Parathyroid adenoma (tissue), 2 donors: Measurements from ENCODE around the gene HIGD2A.

Experiments used
- H2AFZ ChIP-seq: fragments of 300-600 bp; sonication (generic); one replicate; pipeline ENCODE4 v1.7.0; 2017; ENCODE audit warnings: antibody characterized with exemption, mild to moderate bottlenecking
- H3K27ac ChIP-seq: fragments of 300-600 bp; sonication (generic); one replicate; pipeline ENCODE4 v1.7.0; 2017
- H3K27me3 ChIP-seq: fragments of 300-600 bp; sonication (generic); one replicate; pipeline ENCODE4 v1.7.0; 2017; ENCODE audit warnings: low read length; ENCODE audit not compliant: control insufficient read depth, insufficient read depth
- H3K36me3 ChIP-seq: fragments of 300-600 bp; sonication (generic); one replicate; pipeline ENCODE4 v1.7.0; 2017; ENCODE audit warnings: low read length; ENCODE audit not compliant: control insufficient read depth, insufficient read depth
- H3K4me1 ChIP-seq: fragments of 300-600 bp; sonication (generic); one replicate; pipeline ENCODE4 v1.7.0; 2017; ENCODE audit warnings: control low read depth
- H3K4me2 ChIP-seq: fragments of 300-600 bp; sonication (generic); one replicate; pipeline ENCODE4 v1.7.0; 2017; ENCODE audit warnings: low read length
- H3K4me3 ChIP-seq: fragments of 300-600 bp; sonication (generic); one replicate; pipeline ENCODE4 v1.7.0; 2017; ENCODE audit warnings: low read depth, low read length
- H3K79me2 ChIP-seq: fragments of 300-600 bp; sonication (generic); one replicate; pipeline ENCODE4 v1.7.0; 2017; ENCODE audit warnings: control low read depth
- H3K9ac ChIP-seq: fragments of 300-600 bp; sonication (generic); one replicate; pipeline ENCODE4 v1.7.0; 2017; ENCODE audit warnings: mild to moderate bottlenecking
- H3K9me3 ChIP-seq: fragments of 300-600 bp; sonication (generic); one replicate; pipeline ENCODE4 v1.7.0; 2017; ENCODE audit warnings: low read length; ENCODE audit not compliant: control insufficient read depth
- CTCF ChIP-seq: fragments of 300-600 bp; sonication (generic); IDR thresholded peaks from one replicate; pipeline ENCODE4 v1.7.0; 2017; ENCODE audit warnings: antibody characterized with exemption, mild to moderate bottlenecking
- donor health status: primary hyperparathyroidism.

Gene HIGD2A

GRCh38 chr5:176388444-176389134 lies at the start of gene HIGD2A, which contains the start of gene NOP16:
Gene HIGD2A (plus strand): TSS chr5:176388751. CDS start chr5:176388820, 69 bp downstream.
Gene NOP16 (minus strand): TSS chr5:176388598. CDS start chr5:176388539, 59 bp downstream.
- H3K9me3 ChIP-seq, result no peaks in the 10 kb centered on the region
- peak within 1 kb of the TSS; percentile 96 for H3K4me2 ChIP-seq
- peak within 1 kb of the TSS; percentile 100 for H3K27ac ChIP-seq
- peak within 1 kb of the TSS; percentile 93 for H3K9ac ChIP-seq
- peak within 1 kb of the TSS; percentile 85 for H3K4me3 ChIP-seq
- no peaks in the 10 kb centered on the region for H3K27me3 ChIP-seq
- peaks cover 15% of the 10 kb centered on the region for H3K4me1 ChIP-seq
- no peaks in the 10 kb centered on the region for H3K36me3 ChIP-seq
- H3K79me2 ChIP-seq, result peaks cover 24% of the 10 kb centered on the region
- H2AFZ ChIP-seq, result peak within 1 kb of the TSS; percentile 99
- peak; percentile 17 for TF ChIP-seq CTCF

GRCh38 chr5:176339304-176339703 lies 49.2 kb upstream of the HIGD2A start:
- Histone ChIP-seq H3K27ac (no peak overlapping the region), H2AFZ (no peak overlapping the region), H3K9me3 (no peaks in the 10 kb centered on the region), H3K27me3 (no peaks in the 10 kb centered on the region), H3K4me3 (no peak overlapping the region), H3K36me3 (no peaks in the 10 kb centered on the region), H3K9ac (no peak overlapping the region), H3K4me1 (no peaks in the 10 kb centered on the region), H3K4me2 (no peak overlapping the region), H3K79me2 (no peaks in the 10 kb centered on the region)
- TF ChIP-seq CTCF, result no peak

- no peaks in the 10 kb centered on the region for H3K9me3 ChIP-seq
- no peaks in the 10 kb centered on the region for H3K79me2 ChIP-seq
- H2AFZ ChIP-seq, result no peak overlapping the region
- no peaks in the 10 kb centered on the region for H3K36me3 ChIP-seq
- no peak for TF ChIP-seq CTCF
- H3K27me3 ChIP-seq, result no peaks in the 10 kb centered on the region
- H3K4me1 ChIP-seq, result no peaks in the 10 kb centered on the region
- no peak overlapping the region for H3K9ac ChIP-seq
- no peak overlapping the region for H3K4me2 ChIP-seq
- H3K4me3 ChIP-seq, result no peak overlapping the region
- H3K27ac ChIP-seq, result no peak overlapping the region
These were observed 47.0 kb upstream of the HIGD2A start for GRCh38 chr5:176341325-176342157.

GRCh38 chr5:176342158-176342483 lies 46.4 kb upstream of the HIGD2A start:
- Histone ChIP-seq H3K79me2 (no peaks in the 10 kb centered on the region), H3K36me3 (no peaks in the 10 kb centered on the region), H3K27me3 (no peaks in the 10 kb centered on the region), H3K9me3 (no peaks in the 10 kb centered on the region), H3K9ac (no peak overlapping the region), H3K4me2 (no peak overlapping the region), H3K4me1 (no peaks in the 10 kb centered on the region), H2AFZ (no peak overlapping the region), H3K27ac (no peak overlapping the region), H3K4me3 (no peak overlapping the region)
- no peak for TF ChIP-seq CTCF
